Hippocampal formation (tissue), 2 donors: ENCODE results near the gene AK8.
"Not testable (repeated sequence)": the region's sequence is repeated elsewhere in the genome, so short reads cannot be mapped to it uniquely, and the experiment has no call there.

Experiments used
- DNase-seq, 2 donors: peaks; one replicate each; lab custom pipeline; 2025; lab: John Stamatoyannopoulos, UW

AK8 gene

GRCh38 chr9:132797861-132798659, 80.0 kb downstream of the AK8 start:
- no peak for DNase-seq

GRCh38 chr9:132795511-132796303, 82.4 kb downstream of the AK8 start:
- DNase-seq, result no peak

DNA sequence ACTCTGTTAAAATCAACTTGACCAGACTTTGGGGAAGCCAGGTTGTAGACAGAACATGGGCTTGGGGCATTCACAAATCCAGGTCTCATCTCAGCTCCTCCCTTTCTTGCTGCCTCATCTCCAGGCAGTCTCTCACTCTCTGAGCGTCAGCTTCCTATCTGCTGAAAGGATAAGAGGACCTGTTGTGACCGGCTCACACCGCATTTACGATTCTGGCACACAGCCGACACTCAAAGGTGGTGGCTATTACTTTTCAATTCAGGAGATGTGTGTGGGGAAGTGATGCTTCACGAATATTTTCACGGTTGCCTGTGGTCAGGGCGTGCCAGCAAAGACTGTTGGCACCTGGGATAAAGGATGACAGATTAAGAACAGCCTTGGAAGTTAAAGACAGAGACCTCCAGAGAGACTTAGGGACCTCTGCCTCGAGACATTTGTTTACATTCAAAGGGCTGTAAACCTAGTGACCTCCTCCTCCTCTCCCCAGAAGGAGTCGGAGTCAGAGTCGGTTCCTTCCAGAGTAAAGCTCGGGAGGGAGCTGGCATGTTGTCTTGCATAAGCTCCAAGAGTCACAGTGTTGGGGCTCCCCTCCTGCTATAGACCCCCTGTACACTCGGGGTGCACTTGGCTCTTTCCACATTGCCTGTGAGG, 83.2 kb downstream of the AK8 start:
- no peak for DNase-seq

GRCh38 chr9:132793606-132794580, 84.2 kb downstream of the AK8 start:
- no peak for DNase-seq

DNA sequence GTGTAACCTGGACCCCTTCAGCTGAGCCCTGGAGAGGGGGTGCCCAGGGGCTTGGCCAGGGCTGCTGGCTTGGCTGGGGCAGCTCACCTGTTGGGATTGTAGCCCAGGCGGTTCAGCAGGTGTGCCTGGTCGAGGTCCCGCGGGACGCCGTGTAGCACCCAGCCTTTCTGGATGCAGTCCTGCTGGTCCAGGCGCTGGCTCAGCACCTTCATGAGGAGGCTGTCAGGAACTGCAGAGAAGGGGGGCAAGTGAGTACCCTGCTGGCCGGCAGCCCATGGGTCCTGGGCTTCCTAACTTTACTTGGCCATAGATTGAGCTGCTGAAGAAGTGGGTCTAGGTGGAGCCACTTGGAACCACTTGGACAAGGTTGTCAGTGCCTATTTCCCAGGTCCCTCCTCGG, 85.5 kb downstream of the AK8 start:
- no peak for DNase-seq

GRCh38 chr9:132791699-132792240, 86.3 kb downstream of the AK8 start:
- DNase-seq, result no peak

DNA sequence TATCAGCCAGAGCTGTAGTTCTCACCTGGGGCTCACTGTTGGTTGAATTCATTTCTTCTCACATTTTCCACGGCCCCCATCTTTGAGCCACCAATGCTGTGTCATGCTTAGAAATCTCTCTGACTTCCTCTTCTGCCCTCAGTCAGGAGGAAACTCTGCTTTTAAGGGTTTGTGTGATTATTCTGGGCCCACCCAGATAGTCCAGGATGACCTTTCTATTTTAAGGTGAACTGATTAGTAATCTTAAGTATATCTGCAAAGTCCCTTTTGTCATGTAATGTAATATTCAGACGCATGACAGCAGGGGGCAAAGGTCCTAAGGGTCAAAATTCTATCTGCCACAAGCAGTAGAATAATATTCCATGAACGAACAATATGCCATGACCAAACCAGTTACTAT, 88.4 kb downstream of the AK8 start:
- no peak for DNase-seq

- DNase-seq, result no peak
These were observed 89.7 kb downstream of the AK8 start for GRCh38 chr9:132788378-132788777.

GRCh38 chr9:132787748-132788159, 90.3 kb downstream of the AK8 start:
- no peak for DNase-seq

- no peak for DNase-seq
These were observed 93.7 kb downstream of the AK8 start for GRCh38 chr9:132784286-132784830.

DNA sequence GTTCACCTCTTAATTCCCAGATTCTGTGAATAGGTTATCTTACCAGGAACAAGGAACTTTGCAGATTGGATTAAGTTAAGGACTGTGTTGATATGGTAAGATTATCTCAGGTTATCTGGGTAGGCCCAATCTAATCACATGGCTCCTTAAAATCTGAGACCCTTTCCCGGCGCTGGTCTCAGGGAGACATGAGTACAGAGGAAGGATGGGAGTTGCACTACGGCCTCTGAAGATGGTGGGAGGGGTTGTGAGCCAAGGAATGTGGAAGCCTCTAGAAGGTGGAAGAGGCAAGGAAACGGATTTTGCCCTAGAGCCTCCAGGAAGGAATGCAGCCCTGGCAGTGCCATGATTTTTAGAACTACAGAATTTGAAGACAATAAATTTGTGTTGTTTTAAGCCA, 95.1 kb downstream of the AK8 start:
- DNase-seq, result no peak

- DNase-seq, result no peak
These were observed 96.0 kb downstream of the AK8 start for GRCh38 chr9:132782037-132782436.

DNA sequence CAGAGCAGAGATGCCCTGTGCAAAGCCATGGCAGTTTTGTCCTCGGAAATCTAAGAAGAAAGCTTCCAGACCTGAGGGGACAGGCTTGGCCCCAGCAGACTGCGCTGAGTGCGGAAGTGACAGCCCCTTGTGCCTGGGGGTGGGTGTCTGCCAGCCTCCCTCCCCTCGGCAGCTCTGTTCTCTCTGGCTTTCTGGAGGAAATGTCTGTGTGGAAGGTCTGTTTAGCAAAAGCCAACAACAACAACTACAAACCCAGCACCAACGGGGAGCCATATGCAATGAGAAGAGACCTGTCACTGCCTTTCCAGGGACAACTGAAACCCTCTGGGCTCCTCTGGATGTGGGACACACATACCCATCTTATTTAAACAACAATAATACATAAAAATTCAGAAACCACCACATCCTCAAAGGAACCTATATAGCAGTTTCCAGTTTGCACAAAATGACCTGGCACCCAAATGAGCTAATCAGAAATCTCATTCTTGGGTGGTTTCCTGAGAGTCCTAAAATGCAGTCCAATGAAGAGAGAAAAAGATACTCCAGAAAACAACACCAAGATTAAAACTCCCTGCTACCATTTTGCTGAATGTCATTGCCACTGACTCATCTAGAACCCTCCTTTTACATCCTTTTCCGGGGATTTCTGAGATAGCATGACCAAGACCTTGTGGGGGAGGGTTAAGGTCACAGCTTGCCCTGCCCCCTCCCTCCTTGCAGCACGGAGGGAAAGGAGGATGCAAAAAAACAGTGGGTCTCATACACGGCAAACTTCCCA, 97.7 kb downstream of the AK8 start:
- no peak for DNase-seq

DNA sequence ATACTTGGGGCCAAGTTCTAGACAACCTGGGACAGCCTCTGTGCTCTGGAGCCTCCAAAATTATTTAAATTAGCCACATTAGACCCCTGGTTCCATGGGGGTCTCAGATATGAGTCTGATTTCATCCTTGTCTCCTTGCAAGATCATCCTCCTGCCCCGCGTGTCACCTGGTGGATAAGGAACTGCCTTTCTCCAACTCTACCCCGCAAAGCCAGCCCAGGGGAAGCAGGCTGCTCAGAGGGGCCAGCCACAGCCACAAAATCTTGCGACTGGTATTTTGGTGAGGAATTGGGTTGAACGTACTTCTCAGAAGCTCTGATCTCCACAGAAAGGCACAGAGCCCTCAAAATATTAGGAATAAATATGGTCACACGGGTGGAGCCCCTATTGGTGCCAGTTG, 101.2 kb downstream of the AK8 start:
- no peak for DNase-seq

GRCh38 chr9:132776268-132776667, 101.8 kb downstream of the AK8 start:
- DNase-seq, result no peak

DNA sequence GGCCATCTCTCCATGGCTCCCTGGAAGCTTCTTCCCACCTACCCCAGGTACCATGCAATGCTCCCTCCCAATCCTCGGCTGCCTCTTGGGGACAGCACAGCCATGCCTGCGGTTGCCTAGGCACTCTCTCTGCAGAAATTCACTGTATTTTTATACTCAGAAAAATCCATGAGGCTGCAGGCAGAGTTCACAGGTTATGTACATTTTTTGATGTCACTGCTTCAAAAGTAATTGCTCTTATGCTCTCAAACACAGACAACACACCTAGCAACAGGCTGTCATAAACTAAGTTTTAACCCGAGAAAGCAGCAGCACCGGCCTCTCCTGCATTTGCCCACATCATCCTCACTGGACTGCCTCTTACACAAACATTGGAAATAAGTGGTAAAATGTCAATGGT, 102.4 kb downstream of the AK8 start:
- DNase-seq, result no peak

DNA sequence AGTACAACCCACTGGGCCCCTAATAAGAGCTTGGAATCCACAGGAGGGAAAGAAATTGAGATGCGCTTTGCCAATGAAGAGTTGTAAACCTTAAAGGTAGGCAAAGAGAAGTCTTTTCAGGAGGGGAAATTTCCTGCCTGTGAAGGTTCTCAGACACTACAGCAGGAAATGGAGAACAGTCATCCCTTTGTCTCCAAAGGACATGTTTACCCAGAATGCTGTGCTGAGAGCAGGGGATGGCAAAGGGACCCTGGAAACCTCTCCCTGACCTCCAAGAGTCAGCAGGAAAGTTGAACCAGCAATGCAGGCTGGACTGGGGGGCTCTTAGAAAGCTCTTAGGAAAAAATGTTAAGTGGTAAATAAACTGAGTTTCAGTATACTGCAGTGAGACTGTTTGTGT, 103.2 kb downstream of the AK8 start:
- DNase-seq, result no peak

DNA sequence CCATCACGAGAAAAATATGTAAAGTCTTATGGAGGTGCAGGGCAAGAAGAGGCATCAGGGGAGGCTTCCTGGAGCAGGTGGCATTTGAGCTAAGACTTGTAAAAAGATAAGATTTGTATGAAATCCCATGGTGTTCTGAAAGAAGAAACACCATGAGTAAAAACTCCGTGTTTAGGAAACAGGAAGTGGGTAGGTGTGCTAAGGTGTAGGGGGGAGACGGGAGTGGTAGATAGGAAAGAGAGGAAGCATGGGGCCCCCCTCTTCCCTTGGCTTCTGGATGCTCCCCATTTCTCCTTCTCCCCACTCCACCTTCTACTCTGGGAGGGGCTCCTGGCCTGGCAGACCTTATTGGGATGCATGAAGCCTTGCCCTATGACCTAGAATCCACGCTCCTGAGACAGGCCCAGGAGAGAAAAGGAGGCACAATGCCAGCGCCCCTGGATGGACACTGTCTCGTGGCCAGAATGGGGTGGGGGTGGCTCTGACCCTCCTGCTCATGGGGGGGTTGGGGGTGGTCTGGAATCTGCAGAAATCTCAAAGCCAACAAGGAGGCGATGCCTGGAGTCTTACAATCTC, 104.2 kb downstream of the AK8 start:
- DNase-seq, result no peak

- DNase-seq, result no peak
These were observed 105.0 kb downstream of the AK8 start for GRCh38 chr9:132773093-132773492.

DNA sequence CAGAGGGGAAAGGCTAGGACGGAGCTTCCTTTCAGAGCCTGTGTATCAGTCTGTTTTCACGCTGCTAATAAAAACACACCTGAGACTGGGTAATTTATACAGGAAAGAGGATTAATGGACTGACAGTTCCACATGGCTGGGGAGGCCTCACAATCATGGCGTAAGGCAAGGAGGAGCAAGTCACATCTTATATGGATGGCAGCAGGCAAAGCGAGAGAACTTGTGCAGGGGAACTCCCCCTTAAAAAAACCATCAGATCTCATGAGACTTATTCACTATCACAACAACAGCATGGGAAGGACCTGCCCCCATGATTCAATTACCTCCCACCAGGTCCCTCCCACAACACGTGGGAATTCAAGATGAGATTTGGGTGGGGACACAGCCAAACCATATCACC, 106.3 kb downstream of the AK8 start:
- not testable (repeated sequence) for DNase-seq
